HepG2 (cell line): Measurements from ENCODE around the gene SLC19A3. TPM values are rescaled to one million over a fixed set of nuclear protein-coding genes. Genes with fewer than 3 reads are reported as not detected.
A peak's percentile ranks its signal among the peaks of the same experiment; 100 is the strongest.

Source experiments
- DRAP1 ChIP-seq: IDR thresholded peaks from 2 replicates; pipeline ENCODE4 v1.6.1; 2016; ENCODE audit warnings: missing genetic modification reagents, missing compliant biosample characterization
- EED ChIP-seq: sonication (generic); formaldehyde crosslinking; IDR thresholded peaks from 2 replicates; pipeline ENCODE4 v1.5.0; 2020; ENCODE audit warnings: mild to moderate bottlenecking, missing genetic modification reagents
- STAG1 ChIP-seq: sonication (generic); formaldehyde crosslinking; IDR thresholded peaks from 2 replicates; pipeline ENCODE4 v1.4.0; 2020; ENCODE audit warnings: missing genetic modification reagents
- TBX2 ChIP-seq: sonication (generic); formaldehyde crosslinking; IDR thresholded peaks from 2 replicates; pipeline ENCODE4 v1.5.0; 2020; ENCODE audit warnings: missing genetic modification reagents, mild to moderate bottlenecking, borderline replicate concordance
- ZBTB1 ChIP-seq: sonication (generic); formaldehyde crosslinking; IDR thresholded peaks from 2 replicates; pipeline ENCODE4 v1.4.0; 2020; ENCODE audit warnings: missing genetic modification reagents, borderline replicate concordance
- ZBTB3 ChIP-seq: sonication (generic); formaldehyde crosslinking; IDR thresholded peaks from 2 replicates; pipeline ENCODE4 v1.4.0; 2020; ENCODE audit warnings: low read depth, mild to moderate bottlenecking, moderate library complexity, missing genetic modification reagents, borderline replicate concordance
- ZBTB40 ChIP-seq, 2 experiments: fragments of 450-650 bp in 1 of 2; sonication (generic) in 1 of 2; formaldehyde crosslinking in 1 of 2; IDR thresholded peaks; 2 replicates each; pipeline versions ENCODE4 v1.6.1 to v1.8.0; 2016 to 2022; ENCODE audit warnings: antibody characterized with exemption in 1 of 2, mild to moderate bottlenecking in 1 of 2, missing genetic modification reagents in 1 of 2
- ZNF121 ChIP-seq: sonication (generic); formaldehyde crosslinking; IDR thresholded peaks from 2 replicates; pipeline ENCODE4 v1.5.0; 2020; ENCODE audit warnings: mild to moderate bottlenecking, missing genetic modification reagents
- ZNF430 ChIP-seq: sonication (generic); formaldehyde crosslinking; IDR thresholded peaks from 2 replicates; pipeline ENCODE4 v1.9.0; 2021; ENCODE audit warnings: mild to moderate bottlenecking, missing genetic modification reagents
- ZNF558 ChIP-seq: sonication (generic); formaldehyde crosslinking; IDR thresholded peaks from 2 replicates; pipeline ENCODE4 v1.9.0; 2022; ENCODE audit warnings: mild to moderate bottlenecking, missing genetic modification reagents, borderline replicate concordance
- ZNF607 ChIP-seq: sonication (generic); formaldehyde crosslinking; IDR thresholded peaks from 2 replicates; pipeline ENCODE4 v1.5.1; 2020; ENCODE audit warnings: missing genetic modification reagents, mild to moderate bottlenecking, borderline replicate concordance
- ZZZ3 ChIP-seq: sonication (generic); formaldehyde crosslinking; IDR thresholded peaks from 2 replicates; pipeline ENCODE4 v1.4.0; 2020; ENCODE audit warnings: missing genetic modification reagents, mild to moderate bottlenecking, borderline replicate concordance
- polyA plus RNA-seq, 8 experiments: library from polyadenylated mRNA; depleted of rRNA in 3 of 8; stranded (reverse) in 7 of 8; unstranded in 1 of 8; fragments of >200 nt; fragmentation: Illumina TruSeq in 4 of 8; extraction: Trizol in 4 of 8; gene quantifications; 2 replicates each; pipeline versions ENCODE4 v1.2.1 to v1.2.3, GENCODE V29; 2011 to 2016; ENCODE audit warnings: low read depth in 4 of 8, missing spikeins in 1 of 8, mixed read lengths in 1 of 8; ENCODE audit not compliant: insufficient read depth in 1 of 8
- total RNA-seq, 5 experiments: library from RNA; depleted of rRNA; stranded (reverse); fragments of >200 nt; fragmentation: Illumina TruSeq; extraction: Trizol; gene quantifications; 2 replicates each; pipeline ENCODE4 v1.2.3, GENCODE V29; 2016; ENCODE audit warnings: low read depth in 1 of 5
- TF ChIP-seq, protein P1 (sequence below): sonication (generic); formaldehyde crosslinking; IDR thresholded peaks from 2 replicates; pipeline ENCODE4 v1.9.0; 2021; ENCODE audit warnings: missing genetic modification reagents, borderline replicate concordance

The SLC19A3 gene
- total and polyA plus RNA-seq, 2 of the 13 experiments (the other 11 are each of a cell fraction or from before 2014, with no cell fraction given): 2.3 to 5.2 TPM

GRCh38 chr2:227717687-227718567 lies at the start of gene SLC19A3 (continued):
- TF ChIP-seq, protein P1, sequence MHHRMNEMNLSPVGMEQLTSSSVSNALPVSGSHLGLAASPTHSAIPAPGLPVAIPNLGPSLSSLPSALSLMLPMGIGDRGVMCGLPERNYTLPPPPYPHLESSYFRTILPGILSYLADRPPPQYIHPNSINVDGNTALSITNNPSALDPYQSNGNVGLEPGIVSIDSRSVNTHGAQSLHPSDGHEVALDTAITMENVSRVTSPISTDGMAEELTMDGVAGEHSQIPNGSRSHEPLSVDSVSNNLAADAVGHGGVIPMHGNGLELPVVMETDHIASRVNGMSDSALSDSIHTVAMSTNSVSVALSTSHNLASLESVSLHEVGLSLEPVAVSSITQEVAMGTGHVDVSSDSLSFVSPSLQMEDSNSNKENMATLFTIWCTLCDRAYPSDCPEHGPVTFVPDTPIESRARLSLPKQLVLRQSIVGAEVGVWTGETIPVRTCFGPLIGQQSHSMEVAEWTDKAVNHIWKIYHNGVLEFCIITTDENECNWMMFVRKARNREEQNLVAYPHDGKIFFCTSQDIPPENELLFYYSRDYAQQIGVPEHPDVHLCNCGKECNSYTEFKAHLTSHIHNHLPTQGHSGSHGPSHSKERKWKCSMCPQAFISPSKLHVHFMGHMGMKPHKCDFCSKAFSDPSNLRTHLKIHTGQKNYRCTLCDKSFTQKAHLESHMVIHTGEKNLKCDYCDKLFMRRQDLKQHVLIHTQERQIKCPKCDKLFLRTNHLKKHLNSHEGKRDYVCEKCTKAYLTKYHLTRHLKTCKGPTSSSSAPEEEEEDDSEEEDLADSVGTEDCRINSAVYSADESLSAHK (CRISPR knock-in tag): no peak
- peak; percentile 68 for TF ChIP-seq DRAP1 (CRISPR knock-in tag)
- TF ChIP-seq ZBTB1: no peak
- TF ChIP-seq ZZZ3 (CRISPR knock-in tag): no peak
- TF ChIP-seq ZNF607 (CRISPR knock-in tag): no peak
- TF ChIP-seq ZBTB40 (IDR thresholded peaks at IDR 0.05): no peak
- TF ChIP-seq ZBTB40 (CRISPR knock-in tag; IDR thresholded peaks at IDR 0.05): 0 out of 2 replicates have a peak, but pooled peaks have one; percentile 52
- no peak for TF ChIP-seq STAG1
- no peak for TF ChIP-seq EED (CRISPR knock-in tag)
- TF ChIP-seq ZBTB3 (CRISPR knock-in tag): no peak
- TF ChIP-seq ZNF121 (CRISPR knock-in tag): no peak
- TF ChIP-seq ZNF430 (CRISPR knock-in tag): no peak
- TF ChIP-seq ZNF558: 0 out of 2 replicates have a peak, but pooled peaks have one; percentile 27
- peak; percentile 41; the same call in 1 of the 2 replicates for TF ChIP-seq TBX2 (CRISPR knock-in tag)
